Activated T-helper 1 cell treated with anti-CD3 and anti-CD28 coated beads, Interleukin-2, amount 50 U/mL, for 16 hours (primary cell): ENCODE data around the gene MMS22L.

Experiments
- DNase-seq, 2 donors: peaks; one replicate each; pipeline ENCODE4 v3.0.0-alpha.2; 2020; ENCODE audit warnings: low read depth in 1 of 2, low spot score in 1 of 2

Gene MMS22L, protein sequence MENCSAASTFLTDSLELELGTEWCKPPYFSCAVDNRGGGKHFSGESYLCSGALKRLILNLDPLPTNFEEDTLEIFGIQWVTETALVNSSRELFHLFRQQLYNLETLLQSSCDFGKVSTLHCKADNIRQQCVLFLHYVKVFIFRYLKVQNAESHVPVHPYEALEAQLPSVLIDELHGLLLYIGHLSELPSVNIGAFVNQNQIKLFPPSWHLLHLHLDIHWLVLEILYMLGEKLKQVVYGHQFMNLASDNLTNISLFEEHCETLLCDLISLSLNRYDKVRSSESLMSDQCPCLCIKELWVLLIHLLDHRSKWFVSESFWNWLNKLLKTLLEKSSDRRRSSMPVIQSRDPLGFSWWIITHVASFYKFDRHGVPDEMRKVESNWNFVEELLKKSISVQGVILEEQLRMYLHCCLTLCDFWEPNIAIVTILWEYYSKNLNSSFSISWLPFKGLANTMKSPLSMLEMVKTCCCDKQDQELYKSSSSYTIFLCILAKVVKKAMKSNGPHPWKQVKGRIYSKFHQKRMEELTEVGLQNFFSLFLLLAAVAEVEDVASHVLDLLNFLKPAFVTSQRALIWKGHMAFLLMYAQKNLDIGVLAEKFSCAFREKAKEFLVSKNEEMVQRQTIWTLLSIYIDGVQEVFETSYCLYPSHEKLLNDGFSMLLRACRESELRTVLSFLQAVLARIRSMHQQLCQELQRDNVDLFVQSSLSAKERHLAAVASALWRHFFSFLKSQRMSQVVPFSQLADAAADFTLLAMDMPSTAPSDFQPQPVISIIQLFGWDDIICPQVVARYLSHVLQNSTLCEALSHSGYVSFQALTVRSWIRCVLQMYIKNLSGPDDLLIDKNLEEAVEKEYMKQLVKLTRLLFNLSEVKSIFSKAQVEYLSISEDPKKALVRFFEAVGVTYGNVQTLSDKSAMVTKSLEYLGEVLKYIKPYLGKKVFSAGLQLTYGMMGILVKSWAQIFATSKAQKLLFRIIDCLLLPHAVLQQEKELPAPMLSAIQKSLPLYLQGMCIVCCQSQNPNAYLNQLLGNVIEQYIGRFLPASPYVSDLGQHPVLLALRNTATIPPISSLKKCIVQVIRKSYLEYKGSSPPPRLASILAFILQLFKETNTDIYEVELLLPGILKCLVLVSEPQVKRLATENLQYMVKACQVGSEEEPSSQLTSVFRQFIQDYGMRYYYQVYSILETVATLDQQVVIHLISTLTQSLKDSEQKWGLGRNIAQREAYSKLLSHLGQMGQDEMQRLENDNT

DNA sequence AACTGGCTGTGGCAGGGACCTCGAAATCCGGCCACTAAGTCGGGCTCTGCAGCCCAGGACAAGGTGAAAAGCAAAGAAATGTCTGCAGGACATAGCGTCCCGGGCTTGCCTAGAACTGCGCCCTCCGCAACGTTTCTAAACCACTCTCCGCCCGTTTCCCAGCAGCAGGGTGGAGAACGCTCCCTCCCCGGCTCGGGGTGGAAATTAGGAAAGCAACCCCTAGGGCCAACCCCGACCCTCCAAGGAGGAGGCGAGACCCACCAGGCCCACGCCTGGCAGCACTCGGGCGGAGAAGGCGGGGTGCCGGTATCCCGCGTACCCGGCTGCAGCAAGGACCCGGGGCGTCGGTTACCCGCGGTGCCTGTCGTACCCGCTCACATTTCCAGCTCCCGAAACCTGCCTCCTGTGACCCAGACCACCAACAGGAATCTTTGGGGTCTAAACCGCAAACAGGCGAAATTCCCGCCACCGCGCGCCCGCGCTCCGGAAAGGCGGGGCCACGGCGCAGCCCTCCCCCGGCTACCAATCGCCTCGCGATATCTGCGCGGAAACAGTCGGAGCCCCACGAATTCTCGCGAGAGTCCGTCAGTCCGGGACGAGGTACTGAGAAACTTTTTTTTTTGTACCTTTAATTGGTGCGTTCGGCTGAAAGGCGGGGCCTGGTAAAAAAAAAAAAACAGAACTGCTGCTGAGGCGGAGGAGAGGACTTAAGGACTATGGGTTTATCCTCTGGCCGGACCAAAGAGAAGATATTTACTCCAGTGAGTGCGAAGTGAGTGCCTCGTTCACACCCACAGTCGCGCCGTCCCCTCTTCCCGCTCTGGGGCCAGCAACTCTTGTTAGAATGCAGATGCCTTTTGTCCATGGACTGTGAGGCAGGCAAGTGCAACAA lies at the start of gene MMS22L:
TSS of gene MMS22L (minus strand) at position 491 of the 892 bp plus-strand sequence. CDS start 739 bp downstream, outside the sequence.
- peak; percentile 80 to 86 for DNase-seq

DNA sequence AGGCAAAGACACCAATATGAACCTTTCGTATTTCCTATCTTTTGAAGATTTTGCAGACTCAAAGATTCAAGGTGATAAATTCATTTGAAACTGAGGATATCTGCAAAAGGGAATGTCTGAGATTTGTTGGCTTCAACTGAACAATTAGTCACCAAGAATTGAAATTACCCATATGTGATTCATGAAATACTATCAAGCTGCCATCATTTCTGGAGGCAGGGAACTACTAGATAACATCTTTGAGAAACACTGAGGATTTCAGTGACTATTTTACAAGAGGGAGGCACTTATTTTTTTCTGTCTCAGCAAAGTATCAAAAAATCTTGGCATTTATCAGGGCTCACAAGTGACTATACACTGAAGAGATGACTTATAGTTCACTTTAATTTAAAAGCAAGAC lies 39.8 kb upstream of the MMS22L start:
- DNase-seq, result no peak

DNA sequence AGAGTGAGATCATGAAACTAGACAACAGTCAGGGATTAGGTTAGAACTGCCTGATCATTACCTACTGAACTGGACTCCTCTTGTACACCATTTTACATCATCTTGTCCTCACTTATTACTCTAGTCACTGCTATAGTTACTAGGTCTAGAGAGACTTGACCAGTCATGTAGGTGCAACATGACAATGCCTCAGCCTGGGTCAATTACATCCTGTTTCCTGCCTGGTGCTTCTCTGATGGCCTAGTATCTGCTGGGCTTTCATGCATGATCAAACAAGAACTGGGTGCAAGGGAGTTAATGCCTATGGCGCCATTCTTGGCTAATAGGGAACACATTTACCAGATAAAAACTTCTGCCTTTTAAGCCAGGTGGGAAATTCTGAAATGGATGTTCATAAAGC lies 39.2 kb upstream of the MMS22L start:
- no peak for DNase-seq

DNA sequence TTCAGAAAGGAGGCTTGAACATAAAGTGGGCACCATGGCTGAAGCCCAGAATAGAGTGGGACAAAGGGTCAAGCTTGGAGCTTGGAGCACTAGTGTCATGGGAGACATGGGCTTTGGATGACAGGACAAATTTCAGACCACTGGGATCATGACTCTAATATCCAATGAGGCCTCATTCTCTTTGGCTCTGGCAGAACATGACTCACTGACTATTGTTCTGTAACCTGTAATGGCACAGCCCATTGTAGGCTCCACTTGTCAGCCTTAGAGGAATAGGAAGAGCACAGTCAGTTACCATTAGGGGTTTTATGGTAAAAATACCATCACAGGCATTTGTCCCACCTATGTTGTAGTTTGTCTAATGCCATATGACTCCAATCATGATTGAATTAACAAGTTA lies 34.0 kb upstream of the MMS22L start:
- no peak for DNase-seq

DNA sequence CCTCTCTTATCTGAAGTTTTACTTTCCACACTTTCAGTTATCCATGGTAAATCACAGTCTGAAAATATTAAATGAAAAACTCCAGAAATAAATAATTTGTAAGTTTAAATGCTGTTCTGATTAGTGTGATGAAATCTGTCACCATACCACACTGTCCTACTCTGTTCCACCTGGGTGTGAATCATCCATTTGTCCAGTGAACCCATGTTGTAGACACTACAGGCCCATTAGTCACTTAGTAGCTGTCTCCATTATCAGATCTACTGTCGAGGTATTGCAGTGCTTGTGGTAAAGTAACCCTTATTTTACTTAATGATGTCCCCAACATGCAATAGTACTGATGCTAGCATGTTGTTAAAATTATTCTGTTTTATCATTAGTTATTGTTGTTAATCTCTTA lies 29.2 kb upstream of the MMS22L start:
- DNase-seq, result no peak

DNA sequence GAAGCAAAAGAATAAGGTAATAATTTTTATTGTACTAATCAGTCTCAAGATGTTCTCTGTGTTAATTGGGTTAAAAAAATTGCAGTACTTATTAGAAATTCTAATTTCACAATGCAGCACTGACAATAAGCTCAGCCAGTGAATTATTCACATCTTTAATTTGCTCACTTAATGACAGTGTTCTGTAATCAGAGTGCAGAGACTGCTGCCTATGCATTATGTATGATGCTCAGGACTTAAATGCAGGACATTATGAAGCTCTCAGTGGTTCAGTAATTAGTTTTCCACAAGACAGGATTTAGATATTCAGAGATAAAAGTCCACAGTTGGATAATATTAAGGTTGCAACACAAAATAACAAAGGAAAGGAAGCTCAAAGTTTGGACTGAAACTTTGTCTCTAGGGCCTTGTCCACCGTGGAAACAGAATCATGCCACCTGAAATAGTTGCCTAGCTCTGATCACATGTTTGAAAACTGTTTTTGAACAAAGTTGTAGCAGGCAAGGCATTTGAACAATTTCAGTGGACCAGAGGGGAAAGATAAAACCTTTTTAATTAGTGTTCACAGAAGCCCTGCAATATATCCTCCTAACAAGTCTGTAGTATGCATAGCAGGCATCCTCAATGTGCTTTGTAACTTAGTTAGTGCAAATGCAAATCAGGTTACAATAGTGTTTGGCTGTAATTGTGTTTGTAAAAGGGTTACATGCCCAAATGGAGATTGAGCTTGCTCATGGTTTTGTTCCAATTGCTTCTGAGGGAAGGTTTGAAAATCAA lies 23.7 kb upstream of the MMS22L start:
- no peak for DNase-seq

DNA sequence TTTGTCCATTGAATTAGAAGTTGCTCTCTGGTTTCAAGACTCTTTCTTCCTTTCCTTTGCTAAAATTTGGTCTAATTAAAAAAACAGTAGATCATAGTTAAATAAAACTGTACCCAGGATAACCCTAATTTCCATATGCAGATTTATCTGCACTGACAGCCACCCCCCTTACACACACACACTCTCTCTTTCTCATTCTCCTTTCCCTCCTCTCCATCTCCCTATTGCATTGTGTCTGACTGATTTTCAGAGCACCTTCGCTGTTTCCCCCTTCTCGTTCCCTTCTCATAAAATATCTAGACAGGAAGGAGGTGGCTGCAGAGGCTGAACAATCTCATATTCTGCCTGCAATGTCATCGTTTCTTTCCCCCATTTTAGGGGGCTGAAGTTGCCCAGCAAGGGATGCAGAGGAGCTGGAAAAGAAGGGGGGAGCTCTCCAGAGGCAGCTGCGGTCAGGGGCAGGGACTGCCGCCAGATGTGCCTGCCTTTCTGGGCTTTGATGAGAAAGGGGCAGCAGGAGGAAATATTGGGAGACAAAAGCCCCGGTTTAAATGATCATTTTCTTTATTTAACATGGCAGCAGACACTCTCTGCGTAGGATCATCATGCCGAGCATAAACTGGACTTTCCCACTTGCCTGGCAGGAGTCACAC lies 22.5 kb upstream of the MMS22L start:
- DNase-seq, result no peak

DNA sequence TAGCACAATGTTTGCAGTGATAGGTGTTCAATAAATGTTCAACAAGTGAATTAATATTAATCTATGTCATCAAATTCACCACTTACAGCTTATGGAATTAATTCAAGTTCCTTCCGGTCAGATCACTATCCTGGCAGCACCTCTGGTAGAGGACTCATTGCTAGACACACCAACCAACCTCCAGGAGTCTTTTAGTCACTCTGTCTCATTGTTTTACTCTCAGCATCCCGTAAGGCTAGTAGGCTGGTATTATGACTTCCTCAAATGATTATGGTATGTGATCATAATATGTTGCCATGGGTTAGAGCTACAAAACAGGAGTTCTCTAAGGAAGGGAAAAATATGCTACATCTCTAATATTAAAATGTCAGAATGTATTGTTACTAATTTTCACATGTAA lies 21.7 kb upstream of the MMS22L start:
- no peak for DNase-seq

DNA sequence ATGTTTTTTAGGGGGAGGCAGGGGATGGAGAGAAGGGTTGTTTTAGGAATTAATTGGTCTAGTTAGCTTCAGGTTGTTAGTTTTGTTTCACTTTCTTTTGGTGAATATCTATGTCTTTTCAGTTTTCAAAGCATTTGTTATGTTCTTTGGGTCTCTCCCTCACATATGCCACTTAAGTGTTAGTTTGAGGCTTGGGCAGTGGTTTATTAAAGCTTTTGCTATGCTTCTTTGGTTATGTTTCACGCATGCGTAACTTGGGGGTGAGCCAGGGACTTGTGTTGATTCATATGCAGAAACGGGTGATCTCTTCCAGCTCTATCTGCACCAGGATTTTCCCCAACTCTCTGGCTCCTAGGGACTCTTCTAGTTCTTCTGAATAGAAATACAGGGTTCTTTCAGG lies 11.4 kb upstream of the MMS22L start:
- DNase-seq, result no peak

DNA sequence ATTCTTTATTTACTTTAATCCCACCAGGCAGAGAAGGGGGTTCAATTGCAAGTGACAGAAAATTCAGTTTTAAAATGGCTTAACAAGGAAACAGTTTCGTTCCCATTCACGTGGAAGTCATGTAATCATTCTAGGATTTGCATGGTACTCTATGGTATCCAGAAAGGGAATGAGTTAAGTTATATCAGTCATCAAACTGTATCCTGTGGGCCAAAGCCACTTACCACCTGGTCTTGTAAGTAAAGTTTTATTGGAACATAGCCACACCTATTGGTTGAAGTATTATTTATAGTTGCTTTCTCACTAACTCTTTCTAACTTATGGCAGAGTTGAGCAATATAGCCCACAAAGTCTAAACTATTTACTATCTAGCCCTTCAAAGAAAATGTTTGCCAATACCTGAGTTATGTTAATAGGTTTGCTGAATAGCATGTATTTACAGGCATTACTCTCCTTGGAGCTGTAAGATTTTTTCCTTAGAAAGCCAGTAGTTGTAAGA lies 10.2 kb upstream of the MMS22L start:
- no peak for DNase-seq

DNA sequence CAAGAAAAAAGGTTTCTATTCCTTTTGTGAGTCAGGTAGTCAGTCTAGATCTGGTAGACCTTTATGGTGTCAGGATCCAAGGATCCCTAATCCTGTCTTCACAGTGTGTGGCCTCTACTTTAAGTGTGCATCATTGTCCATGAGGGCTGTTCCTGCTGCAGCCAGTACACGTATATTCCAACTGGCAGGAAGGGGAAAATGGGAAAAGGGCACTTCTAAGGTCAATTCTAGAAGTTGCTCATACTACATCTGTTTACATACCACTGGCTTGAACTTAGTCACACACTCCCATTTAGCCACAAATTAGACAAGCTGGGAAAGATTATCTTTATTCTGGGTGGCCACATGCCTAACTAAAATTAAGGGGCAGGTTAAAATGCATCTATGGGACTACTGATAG lies 9.7 kb upstream of the MMS22L start:
- DNase-seq, result no peak

DNA sequence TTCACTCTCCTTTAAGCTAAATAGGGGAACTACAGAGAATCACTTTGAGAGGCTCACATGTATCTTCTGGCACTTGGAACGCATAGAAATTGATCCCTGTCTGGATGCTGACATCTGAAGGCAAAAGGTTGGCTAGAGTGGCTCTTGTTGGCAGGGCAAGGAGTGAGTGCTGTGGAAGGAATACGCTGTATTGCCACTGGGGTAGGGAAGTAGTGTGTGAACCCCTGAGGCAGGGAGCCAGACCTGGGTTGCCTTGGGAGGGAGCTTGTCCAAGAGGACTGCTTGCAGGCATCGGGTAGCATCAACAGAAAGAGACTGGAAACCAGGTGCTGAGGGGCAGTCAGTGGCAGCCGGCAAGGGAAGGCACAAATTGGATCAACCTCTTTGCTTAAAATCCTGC lies 8.9 kb upstream of the MMS22L start:
- no peak for DNase-seq

DNA sequence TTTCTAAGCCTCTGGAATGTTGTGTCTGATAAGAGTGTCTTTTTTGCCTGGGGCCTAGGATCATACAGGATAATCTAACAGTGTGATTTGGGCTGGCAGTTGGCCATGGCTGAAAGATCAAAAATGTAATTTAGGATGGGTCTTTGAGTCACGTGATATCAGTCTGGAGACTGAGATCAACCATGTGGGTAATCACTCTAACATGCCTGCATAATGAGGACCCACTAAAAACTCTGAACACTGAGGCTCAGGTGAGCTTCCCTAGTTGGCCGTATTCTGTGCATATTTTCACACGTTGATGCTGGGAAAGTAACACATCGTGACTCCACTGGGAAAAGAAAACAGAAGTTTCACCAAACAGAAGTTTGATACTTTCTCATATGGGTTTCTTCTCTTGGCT lies 6.3 kb upstream of the MMS22L start:
- no peak for DNase-seq

DNA sequence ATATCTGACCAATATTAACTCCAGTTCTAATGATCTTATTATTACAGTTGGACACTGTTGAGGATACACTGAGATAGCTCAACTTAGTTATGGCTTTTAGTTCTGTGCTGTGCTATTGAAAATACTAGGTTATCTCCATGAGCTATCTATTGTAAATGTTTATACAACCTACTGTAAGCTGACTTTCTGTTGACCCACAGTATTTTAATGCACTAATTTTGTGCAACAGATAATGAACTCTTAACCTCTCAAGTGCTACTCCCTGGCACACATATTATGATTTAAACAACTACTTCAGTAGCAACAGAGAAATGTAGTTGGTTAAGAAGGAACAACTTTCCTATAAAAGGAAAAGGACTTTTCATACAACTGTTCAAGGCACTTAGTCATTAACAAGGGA lies 5.2 kb upstream of the MMS22L start:
- no peak for DNase-seq

DNA sequence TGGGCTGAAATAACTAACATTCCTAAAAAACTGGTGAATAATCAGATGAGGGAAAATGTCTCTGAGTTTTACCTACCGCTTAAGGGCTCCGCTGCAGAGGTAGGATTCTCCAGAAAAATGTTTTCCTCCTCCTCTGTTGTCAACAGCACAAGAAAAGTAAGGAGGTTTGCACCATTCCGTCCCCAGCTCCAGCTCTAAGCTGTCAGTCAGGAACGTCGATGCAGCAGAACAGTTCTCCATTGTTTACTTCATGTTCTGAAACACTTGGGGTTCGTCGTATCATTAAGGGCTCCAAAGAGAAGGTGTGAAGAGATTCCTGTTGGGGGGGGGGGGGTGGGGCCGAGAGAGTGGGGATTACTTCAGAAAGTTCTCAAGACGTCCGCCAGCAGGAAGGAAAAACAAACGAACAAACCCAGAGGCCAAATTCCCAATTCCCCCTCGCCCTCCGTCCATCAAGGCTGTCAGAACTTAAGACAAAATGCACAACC lies 734 bp downstream of the MMS22L start:
- no peak for DNase-seq

DNA sequence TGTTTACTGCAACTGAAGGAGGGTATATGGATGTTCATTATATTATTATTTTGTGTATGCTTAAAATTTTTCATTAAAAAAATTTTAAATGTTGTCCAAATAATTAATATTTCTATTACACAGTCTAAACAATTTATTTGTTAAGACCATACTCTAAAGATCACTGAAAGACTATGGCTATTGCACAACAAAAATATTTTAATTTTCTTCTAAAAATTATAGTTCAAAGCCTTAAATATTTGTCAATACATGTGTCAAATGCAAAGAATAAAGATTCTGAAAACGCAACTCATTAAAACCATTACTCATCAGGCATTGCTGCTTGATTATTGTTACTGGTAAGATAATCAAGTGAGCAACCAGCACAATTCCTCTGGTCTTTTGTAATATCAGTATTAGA lies 2.2 kb downstream of the MMS22L start:
- DNase-seq, result no peak

DNA sequence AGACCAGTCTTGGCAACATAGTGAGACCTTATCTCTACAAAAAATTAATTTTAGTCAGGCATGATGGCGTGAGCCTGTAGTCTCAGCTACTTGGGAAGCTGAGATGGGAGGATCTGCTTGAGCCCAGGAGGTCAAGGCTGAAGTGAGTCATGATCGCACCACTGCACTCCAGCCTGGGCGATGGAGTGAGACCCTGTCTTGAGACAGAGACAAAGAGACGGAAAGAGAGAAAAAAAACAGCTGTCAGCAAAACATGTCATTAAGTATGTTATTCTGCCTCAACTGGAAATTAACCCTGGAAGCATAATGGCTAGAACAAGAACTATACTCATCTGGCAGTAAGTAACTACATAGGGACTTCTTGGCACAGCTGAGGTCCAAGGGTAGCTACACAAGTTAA lies 7.2 kb downstream of the MMS22L start:
- DNase-seq, result no peak

DNA sequence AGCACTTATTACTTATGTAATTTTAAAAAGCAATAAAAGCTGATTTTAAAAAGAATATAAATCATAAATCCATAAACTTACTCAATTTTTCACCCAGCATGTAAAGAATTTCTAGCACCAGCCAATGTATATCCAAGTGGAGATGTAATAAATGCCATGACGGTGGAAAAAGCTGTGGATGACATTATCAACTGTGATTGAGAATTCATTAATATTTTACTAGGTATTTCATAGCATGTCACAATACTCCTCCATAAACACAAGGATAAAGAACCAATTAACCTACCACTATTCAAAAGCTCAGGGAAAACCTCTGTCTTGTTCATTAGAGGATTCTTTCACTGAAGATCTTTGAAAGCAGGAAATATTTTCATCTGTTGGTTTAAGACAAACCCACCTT lies 13.2 kb downstream of the MMS22L start:
- no peak for DNase-seq

DNA sequence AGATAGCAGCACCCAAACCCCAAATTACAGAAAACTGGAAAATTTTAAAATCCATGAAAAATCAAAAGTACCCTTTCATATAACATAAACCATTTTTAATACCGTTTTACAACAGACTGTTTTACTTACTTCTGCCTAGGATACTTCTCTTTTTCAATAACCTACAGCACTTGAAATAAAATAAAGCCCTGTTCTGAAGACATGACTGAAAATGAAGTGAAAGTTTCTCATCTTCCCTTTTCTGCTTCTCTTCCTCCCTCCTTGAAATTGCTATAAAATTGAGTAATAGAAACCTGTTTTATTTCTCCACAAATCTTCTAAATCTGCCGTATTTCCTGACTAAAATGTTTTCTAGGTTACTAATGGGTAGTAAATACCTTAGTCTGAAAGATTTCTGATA lies 20.3 kb downstream of the MMS22L start:
- no peak for DNase-seq
